MM.1S (cell line): ENCODE results near the gene BMP15.

Experiments used
- DNase-seq: peaks from one replicate; pipeline ENCODE4 v3.0.0-alpha.2; 2015
- H2AFZ ChIP-seq: fragments of 300-600 bp; sonication (generic); 2 replicates; pipeline ENCODE4 v1.6.0; 2016; ENCODE audit warnings: antibody characterized with exemption, low read length
- H3F3A ChIP-seq: fragments of 300-600 bp; sonication (generic); 2 replicates; pipeline ENCODE4 v1.6.1; 2016; ENCODE audit warnings: mild to moderate bottlenecking, antibody characterized with exemption, low read length, moderate library complexity, mixed read lengths; ENCODE audit not compliant: insufficient read depth
- H3K27ac ChIP-seq: fragments of 300-600 bp; sonication (generic); 2 replicates; pipeline ENCODE4 v1.5.1; 2016; ENCODE audit warnings: mild to moderate bottlenecking, low read length
- H3K27me3 ChIP-seq: fragments of 300-600 bp; sonication (generic); replicated peaks from 2 replicates; pipeline ENCODE4 v1.6.0; 2016; ENCODE audit warnings: low read length; ENCODE audit not compliant: insufficient read depth
- H3K36me3 ChIP-seq: fragments of 300-600 bp; sonication (generic); replicated peaks from 2 replicates; pipeline ENCODE4 v1.6.1; 2016; ENCODE audit warnings: mild to moderate bottlenecking, low read length, mixed read lengths; ENCODE audit not compliant: insufficient read depth
- H3K4me1 ChIP-seq: fragments of 300-600 bp; sonication (generic); 2 replicates; pipeline ENCODE4 v1.6.1; 2016; ENCODE audit warnings: low read length, mixed read lengths
- H3K4me2 ChIP-seq: fragments of 300-600 bp; sonication (generic); 2 replicates; pipeline ENCODE4 v1.6.0; 2016; ENCODE audit warnings: low read depth, low read length
- H3K4me3 ChIP-seq: fragments of 300-600 bp; sonication (generic); 2 replicates; pipeline ENCODE4 v1.5.1; 2016; ENCODE audit warnings: low read length, mixed read lengths
- H3K79me2 ChIP-seq: fragments of 300-600 bp; sonication (generic); 2 replicates; pipeline ENCODE4 v1.6.1; 2016; ENCODE audit warnings: mixed run types, low read length, mixed read lengths
- H3K9ac ChIP-seq: fragments of 300-600 bp; sonication (generic); 2 replicates; pipeline ENCODE4 v1.6.1; 2016; ENCODE audit warnings: low read length, mixed read lengths
- H3K9me2 ChIP-seq: fragments of 300-600 bp; sonication (generic); replicated peaks from 2 replicates; pipeline ENCODE4 v1.6.1; 2016; ENCODE audit warnings: mild to moderate bottlenecking, low read length, mixed read lengths; ENCODE audit not compliant: insufficient read depth
- H3K9me3 ChIP-seq: fragments of 300-600 bp; sonication (generic); replicated peaks from 2 replicates; pipeline ENCODE4 v1.6.1; 2016; ENCODE audit warnings: mild to moderate bottlenecking, low read length, mixed read lengths; ENCODE audit not compliant: insufficient read depth
- H4K20me1 ChIP-seq: fragments of 300-600 bp; sonication (generic); 2 replicates; pipeline ENCODE4 v1.6.1; 2016; ENCODE audit warnings: mild to moderate bottlenecking, low read length, moderate library complexity, mixed read lengths; ENCODE audit not compliant: insufficient read depth
- EZH2 ChIP-seq: fragments of 300-600 bp; sonication (generic); optimal IDR thresholded peaks from 2 replicates; pipeline ENCODE3; 2017; ENCODE audit warnings: low read depth, mild to moderate bottlenecking, antibody characterized with exemption, low read length, mixed read lengths
- EZH2phosphoT487 ChIP-seq: fragments of 300-600 bp; sonication (generic); IDR thresholded peaks from 2 replicates; pipeline ENCODE4 v1.6.1; 2018; ENCODE audit warnings: antibody characterized with exemption, low read length
- TF ChIP-seq, protein P1 (sequence below): fragments of 300-600 bp; sonication (generic); IDR thresholded peaks from 2 replicates; pipeline ENCODE4 v1.5.1; 2016; ENCODE audit warnings: antibody characterized with exemption, low read length, mixed read lengths

BMP15 gene

DNA sequence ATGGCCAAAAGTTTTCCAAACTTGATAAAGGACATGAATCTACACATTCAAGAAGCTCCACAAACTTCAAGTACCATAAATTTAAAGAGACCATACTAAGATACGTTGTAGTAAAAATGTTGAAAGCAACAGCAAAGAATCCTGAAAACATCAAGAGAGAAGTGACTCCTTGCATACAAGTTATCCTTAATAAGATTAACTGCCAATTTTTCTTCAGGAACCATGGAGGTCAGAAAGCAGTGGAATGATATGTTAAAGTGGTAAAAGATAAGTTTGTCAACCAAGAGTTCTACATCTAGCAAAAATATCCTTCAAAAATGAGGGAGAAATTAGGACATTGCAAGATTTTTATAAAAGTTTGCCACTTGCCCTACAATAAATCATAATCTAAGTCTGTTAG lies 43.3 kb downstream of the BMP15 start:
- H3K9me3 ChIP-seq, result no peaks in the 10 kb centered on the region
- no peaks in the 10 kb centered on the region for H3F3A ChIP-seq
- no peak overlapping the region for H2AFZ ChIP-seq
- H3K4me1 ChIP-seq, result no peaks in the 10 kb centered on the region
- no peak overlapping the region for H3K9ac ChIP-seq
- no peak overlapping the region for H3K4me3 ChIP-seq
- no peaks in the 10 kb centered on the region for H3K9me2 ChIP-seq
- no peak for DNase-seq
- H3K36me3 ChIP-seq, result no peaks in the 10 kb centered on the region
- H3K4me2 ChIP-seq, result no peak overlapping the region
- no peak overlapping the region for H3K27ac ChIP-seq
- no peaks in the 10 kb centered on the region for H4K20me1 ChIP-seq
- no peaks in the 10 kb centered on the region for H3K79me2 ChIP-seq
- TF ChIP-seq, protein P1, sequence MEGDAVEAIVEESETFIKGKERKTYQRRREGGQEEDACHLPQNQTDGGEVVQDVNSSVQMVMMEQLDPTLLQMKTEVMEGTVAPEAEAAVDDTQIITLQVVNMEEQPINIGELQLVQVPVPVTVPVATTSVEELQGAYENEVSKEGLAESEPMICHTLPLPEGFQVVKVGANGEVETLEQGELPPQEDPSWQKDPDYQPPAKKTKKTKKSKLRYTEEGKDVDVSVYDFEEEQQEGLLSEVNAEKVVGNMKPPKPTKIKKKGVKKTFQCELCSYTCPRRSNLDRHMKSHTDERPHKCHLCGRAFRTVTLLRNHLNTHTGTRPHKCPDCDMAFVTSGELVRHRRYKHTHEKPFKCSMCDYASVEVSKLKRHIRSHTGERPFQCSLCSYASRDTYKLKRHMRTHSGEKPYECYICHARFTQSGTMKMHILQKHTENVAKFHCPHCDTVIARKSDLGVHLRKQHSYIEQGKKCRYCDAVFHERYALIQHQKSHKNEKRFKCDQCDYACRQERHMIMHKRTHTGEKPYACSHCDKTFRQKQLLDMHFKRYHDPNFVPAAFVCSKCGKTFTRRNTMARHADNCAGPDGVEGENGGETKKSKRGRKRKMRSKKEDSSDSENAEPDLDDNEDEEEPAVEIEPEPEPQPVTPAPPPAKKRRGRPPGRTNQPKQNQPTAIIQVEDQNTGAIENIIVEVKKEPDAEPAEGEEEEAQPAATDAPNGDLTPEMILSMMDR, result no peak
- TF ChIP-seq EZH2 (no peak), EZH2phosphoT487 (no peak)
- no peaks in the 10 kb centered on the region for H3K27me3 ChIP-seq

DNA sequence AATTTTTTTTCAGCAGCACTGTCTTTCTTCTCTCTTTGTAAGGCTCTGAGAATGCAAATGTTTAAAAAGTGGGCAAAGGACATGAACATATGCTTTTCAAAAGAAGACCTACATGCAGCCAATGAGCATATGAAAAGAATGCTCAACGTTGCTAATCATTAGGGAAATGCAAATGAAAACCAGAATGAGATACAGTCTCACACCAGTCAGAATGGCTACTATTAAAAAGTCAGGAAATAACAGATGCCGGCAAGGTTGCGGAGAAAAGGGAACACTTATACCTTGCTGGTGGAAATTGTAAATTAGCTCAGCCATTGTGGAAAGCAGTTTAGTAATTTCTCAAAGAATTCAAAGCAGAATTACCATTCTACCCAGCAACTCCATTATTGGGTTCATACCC lies 51.6 kb downstream of the BMP15 start:
- H3K27me3 ChIP-seq, result no peaks in the 10 kb centered on the region
- no peak overlapping the region for H3K4me2 ChIP-seq
- no peaks in the 10 kb centered on the region for H3K4me1 ChIP-seq
- H2AFZ ChIP-seq, result no peak overlapping the region
- H3K4me3 ChIP-seq, result no peak overlapping the region
- H4K20me1 ChIP-seq, result no peaks in the 10 kb centered on the region
- H3K9me2 ChIP-seq, result no peaks in the 10 kb centered on the region
- H3K27ac ChIP-seq, result no peak overlapping the region
- H3K9ac ChIP-seq, result no peak overlapping the region
- no peaks in the 10 kb centered on the region for H3F3A ChIP-seq
- no peaks in the 10 kb centered on the region for H3K79me2 ChIP-seq
- H3K9me3 ChIP-seq, result no peaks in the 10 kb centered on the region
- no peak for DNase-seq
- TF ChIP-seq EZH2 (no peak), EZH2phosphoT487 (no peak)
- TF ChIP-seq, protein P1, result no peak
- H3K36me3 ChIP-seq, result no peaks in the 10 kb centered on the region

DNA sequence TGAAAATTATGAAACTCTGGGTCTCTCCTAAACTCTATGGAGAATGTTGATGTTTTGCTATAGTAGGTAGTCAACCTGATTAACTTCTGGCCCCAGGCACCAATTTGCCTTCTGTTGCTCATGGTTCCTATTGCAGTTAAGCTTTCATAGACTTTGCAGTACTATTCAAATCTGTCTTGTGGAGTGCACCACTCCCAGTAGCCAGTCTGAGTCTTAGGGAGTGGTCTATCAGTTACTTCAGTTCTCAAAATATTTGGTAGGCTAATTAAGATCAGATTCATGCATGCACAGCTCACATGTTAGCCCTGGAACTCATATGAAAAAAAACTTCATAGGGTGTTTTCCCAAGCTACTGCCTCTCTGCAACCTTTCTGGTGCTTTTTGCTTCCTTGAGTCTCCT lies 53.3 kb downstream of the BMP15 start:
- H3K36me3 ChIP-seq, result no peaks in the 10 kb centered on the region
- H3F3A ChIP-seq, result no peaks in the 10 kb centered on the region
- H4K20me1 ChIP-seq, result no peaks in the 10 kb centered on the region
- H3K9me2 ChIP-seq, result no peaks in the 10 kb centered on the region
- DNase-seq, result no peak
- TF ChIP-seq EZH2 (no peak), EZH2phosphoT487 (no peak)
- TF ChIP-seq, protein P1, result no peak
- no peak overlapping the region for H3K4me3 ChIP-seq
- no peak overlapping the region for H3K9ac ChIP-seq
- H2AFZ ChIP-seq, result no peak overlapping the region
- H3K27me3 ChIP-seq, result no peaks in the 10 kb centered on the region
- no peaks in the 10 kb centered on the region for H3K9me3 ChIP-seq
- H3K79me2 ChIP-seq, result no peaks in the 10 kb centered on the region
- H3K4me1 ChIP-seq, result no peaks in the 10 kb centered on the region
- no peak overlapping the region for H3K4me2 ChIP-seq
- no peak overlapping the region for H3K27ac ChIP-seq
